Endothelial cell (in vitro differentiated cells): ENCODE measurements around the gene LDHD. TPM values are rescaled to one million over a fixed set of nuclear protein-coding genes. Genes with fewer than 3 reads are reported as not detected.

Experiments used
- DNase-seq: peaks from one replicate; pipeline ENCODE4 v3.0.0; 2021; ENCODE audit warnings: low spot score
- H3K27ac Mint-ChIP-seq: one replicate; pipeline ENCODE4 v1.8.0; 2021; ENCODE audit warnings: mixed read lengths, inconsistent platforms; ENCODE audit not compliant: unreplicated experiment
- H3K27me3 Mint-ChIP-seq: one replicate; pipeline ENCODE4 v1.8.0; 2021; ENCODE audit warnings: mild to moderate bottlenecking, moderate library complexity, mixed read lengths, inconsistent platforms; ENCODE audit not compliant: unreplicated experiment
- H3K36me3 Mint-ChIP-seq: one replicate; pipeline ENCODE4 v1.8.0; 2021; ENCODE audit warnings: mild to moderate bottlenecking, low read depth, mixed read lengths, inconsistent platforms; ENCODE audit not compliant: unreplicated experiment
- H3K4me1 Mint-ChIP-seq: one replicate; pipeline ENCODE4 v1.8.0; 2021; ENCODE audit warnings: mild to moderate bottlenecking, mixed read lengths, inconsistent platforms; ENCODE audit not compliant: unreplicated experiment
- H3K4me3 Mint-ChIP-seq: one replicate; pipeline ENCODE4 v1.8.0; 2021; ENCODE audit warnings: mild to moderate bottlenecking, mixed read lengths, inconsistent platforms; ENCODE audit not compliant: unreplicated experiment
- H3K9me3 Mint-ChIP-seq: one replicate; pipeline ENCODE4 v1.8.0; 2021; ENCODE audit warnings: mixed read lengths, inconsistent platforms; ENCODE audit not compliant: unreplicated experiment
- CTCF ChIP-seq: fragments of 200-600 bp; sonication (generic); IDR thresholded peaks from one replicate; pipeline ENCODE4 v1.5.0; 2021; ENCODE audit warnings: antibody characterized with exemption; ENCODE audit not compliant: unreplicated experiment
- total RNA-seq: library from RNA; stranded (reverse); fragmentation: NEBNext Ultra II Directional; extraction: Animal tissue kit (Norgen Biotek cat#: 25700); gene quantifications from one replicate; pipeline ENCODE4 v1.2.1, GENCODE V29; 2021; ENCODE audit not compliant: unreplicated experiment

The LDHD gene
- total RNA-seq, 1 donor from 2014 or later, result 0.36 TPM

- H3K36me3 Mint-ChIP-seq, result peaks cover 27% of the 10 kb centered on the region
- no peak for TF ChIP-seq CTCF
- H3K4me3 Mint-ChIP-seq, result peak overlapping the region; percentile 52
- no peaks in the 10 kb centered on the region for H3K9me3 Mint-ChIP-seq
- peak overlapping the region; percentile 49 for H3K27ac Mint-ChIP-seq
- no peak for DNase-seq
- peaks cover 67% of the 10 kb centered on the region for H3K4me1 Mint-ChIP-seq
- H3K27me3 Mint-ChIP-seq, result peaks cover 4% of the 10 kb centered on the region
Observed at GRCh38 chr16:75089486-75090202, 26.9 kb downstream of the LDHD start.

GRCh38 chr16:75088934-75089333 is 27.6 kb downstream of the LDHD start:
- no peak overlapping the region for H3K4me3 Mint-ChIP-seq
- H3K27me3 Mint-ChIP-seq, result peaks cover 4% of the 10 kb centered on the region
- no peaks in the 10 kb centered on the region for H3K9me3 Mint-ChIP-seq
- peaks cover 26% of the 10 kb centered on the region for H3K36me3 Mint-ChIP-seq
- no peak overlapping the region for H3K27ac Mint-ChIP-seq
- no peak for DNase-seq
- peaks cover 71% of the 10 kb centered on the region for H3K4me1 Mint-ChIP-seq
- TF ChIP-seq CTCF, result no peak

DNA sequence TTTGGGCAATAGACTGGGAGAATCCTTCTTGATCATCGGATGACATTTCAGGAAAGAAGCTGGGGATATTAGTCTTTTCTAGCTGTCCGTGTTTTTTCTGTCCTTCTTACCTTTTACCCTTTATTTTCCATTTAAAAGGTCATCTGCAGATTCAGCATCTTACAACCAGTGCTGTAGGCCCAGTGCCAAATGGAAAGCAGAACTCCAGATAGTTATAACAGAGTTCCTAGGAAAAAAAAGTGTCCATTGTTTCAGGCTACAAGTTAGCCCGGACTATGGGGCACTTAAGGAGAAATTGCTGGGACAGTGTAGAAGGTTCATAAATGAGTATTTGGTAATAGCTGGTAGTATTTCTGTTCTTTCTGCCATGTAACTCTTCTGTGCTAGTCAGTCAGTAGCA is 28.4 kb downstream of the LDHD start:
- Mint-ChIP-seq H3K4me3 (peak overlapping the region; percentile 38), H3K27me3 (peaks cover 7% of the 10 kb centered on the region), H3K36me3 (peaks cover 22% of the 10 kb centered on the region), H3K27ac (peak overlapping the region; percentile 72), H3K4me1 (peaks cover 73% of the 10 kb centered on the region), H3K9me3 (no peaks in the 10 kb centered on the region)
- DNase-seq, result no peak
- no peak for TF ChIP-seq CTCF

- Mint-ChIP-seq H3K27me3 (peaks cover 7% of the 10 kb centered on the region), H3K27ac (peak overlapping the region; percentile 72), H3K4me3 (no peak overlapping the region), H3K36me3 (peaks cover 21% of the 10 kb centered on the region), H3K9me3 (no peaks in the 10 kb centered on the region), H3K4me1 (peaks cover 75% of the 10 kb centered on the region)
- DNase-seq, result peak; percentile 35
- TF ChIP-seq CTCF, result no peak
Observed at GRCh38 chr16:75087375-75087979, 29.1 kb downstream of the LDHD start.
